Rectal smooth muscle tissue (tissue), 1 donor: ENCODE data around the gene TBC1D4.
"Not testable (repeated sequence)": the region's sequence is repeated elsewhere in the genome, so short reads cannot be mapped to it uniquely, and the experiment has no call there.

Experiments
- H3K27ac ChIP-seq: one replicate; pipeline ENCODE4 v1.7.0; 2013; ENCODE audit warnings: low read depth, low read length, inconsistent platforms
- H3K27me3 ChIP-seq: one replicate; pipeline ENCODE4 v1.7.0; 2013; ENCODE audit warnings: low read length; ENCODE audit not compliant: control insufficient read depth, insufficient read depth
- H3K36me3 ChIP-seq: one replicate; pipeline ENCODE4 v1.7.0; 2013; ENCODE audit warnings: low read length; ENCODE audit not compliant: control insufficient read depth, insufficient read depth
- H3K4me1 ChIP-seq: one replicate; pipeline ENCODE4 v1.7.0; 2013; ENCODE audit warnings: low read length; ENCODE audit not compliant: control insufficient read depth, insufficient read depth
- H3K4me3 ChIP-seq: one replicate; pipeline ENCODE4 v1.7.0; 2013; ENCODE audit warnings: low read length
- H3K9ac ChIP-seq: one replicate; pipeline ENCODE4 v1.7.0; 2013; ENCODE audit warnings: low read length

TBC1D4 gene

GRCh38 chr13:75434126-75434525, 47.8 kb downstream of the TBC1D4 start:
- H3K36me3 ChIP-seq, H3K4me1 ChIP-seq, H3K9ac ChIP-seq, H3K27me3 ChIP-seq, H3K4me3 ChIP-seq, H3K27ac ChIP-seq: not testable (repeated sequence)

GRCh38 chr13:75432811-75433244, 49.1 kb downstream of the TBC1D4 start:
- no peaks in the 10 kb centered on the region for H3K4me1 ChIP-seq

GRCh38 chr13:75432045-75432444, 49.9 kb downstream of the TBC1D4 start:
- Histone ChIP-seq H3K9ac (no peak overlapping the region), H3K27ac (no peak overlapping the region), H3K4me1 (no peaks in the 10 kb centered on the region), H3K36me3 (no peaks in the 10 kb centered on the region), H3K27me3 (no peaks in the 10 kb centered on the region), H3K4me3 (no peak overlapping the region)

More at GRCh38 chr13:75432811-75433244, 49.1 kb downstream of the TBC1D4 start:
- Histone ChIP-seq H3K36me3 (no peaks in the 10 kb centered on the region), H3K27me3 (no peaks in the 10 kb centered on the region), H3K27ac (no peak overlapping the region), H3K4me3 (no peak overlapping the region), H3K9ac (no peak overlapping the region)

GRCh38 chr13:75430436-75431209, 51.3 kb downstream of the TBC1D4 start:
- Histone ChIP-seq H3K36me3 (no peaks in the 10 kb centered on the region), H3K27me3 (no peaks in the 10 kb centered on the region), H3K27ac (no peak overlapping the region), H3K4me3 (no peak overlapping the region), H3K4me1 (no peaks in the 10 kb centered on the region), H3K9ac (no peak overlapping the region)

GRCh38 chr13:75426421-75426820, 55.5 kb downstream of the TBC1D4 start:
- Histone ChIP-seq H3K36me3 (no peaks in the 10 kb centered on the region), H3K4me3 (no peak overlapping the region), H3K4me1 (no peaks in the 10 kb centered on the region), H3K27ac (no peak overlapping the region), H3K27me3 (no peaks in the 10 kb centered on the region), H3K9ac (no peak overlapping the region)

GRCh38 chr13:75425216-75426009, 56.6 kb downstream of the TBC1D4 start:
- H3K36me3 ChIP-seq, result no peaks in the 10 kb centered on the region
- no peak overlapping the region for H3K9ac ChIP-seq
- H3K27ac ChIP-seq, result no peak overlapping the region
- no peaks in the 10 kb centered on the region for H3K4me1 ChIP-seq
- no peaks in the 10 kb centered on the region for H3K27me3 ChIP-seq
- no peak overlapping the region for H3K4me3 ChIP-seq

- Histone ChIP-seq H3K4me3 (no peak overlapping the region), H3K36me3 (no peaks in the 10 kb centered on the region), H3K27me3 (no peaks in the 10 kb centered on the region), H3K9ac (no peak overlapping the region), H3K27ac (no peak overlapping the region), H3K4me1 (no peaks in the 10 kb centered on the region)
Observed at GRCh38 chr13:75423946-75424345, 58.0 kb downstream of the TBC1D4 start.

- H3K27me3 ChIP-seq, result no peaks in the 10 kb centered on the region
- H3K9ac ChIP-seq, result no peak overlapping the region
- H3K36me3 ChIP-seq, result no peaks in the 10 kb centered on the region
- H3K27ac ChIP-seq, result no peak overlapping the region
- H3K4me1 ChIP-seq, result no peaks in the 10 kb centered on the region
- no peak overlapping the region for H3K4me3 ChIP-seq
Observed at GRCh38 chr13:75422028-75422427, 59.9 kb downstream of the TBC1D4 start.

GRCh38 chr13:75421133-75421532, 60.8 kb downstream of the TBC1D4 start:
- no peak overlapping the region for H3K9ac ChIP-seq
- H3K27ac ChIP-seq, result no peak overlapping the region
- no peaks in the 10 kb centered on the region for H3K36me3 ChIP-seq
- H3K27me3 ChIP-seq, result no peaks in the 10 kb centered on the region
- no peaks in the 10 kb centered on the region for H3K4me1 ChIP-seq
- H3K4me3 ChIP-seq, result no peak overlapping the region

GRCh38 chr13:75419656-75420055, 62.3 kb downstream of the TBC1D4 start:
- H3K4me3 ChIP-seq, result no peak overlapping the region
- no peak overlapping the region for H3K27ac ChIP-seq

GRCh38 chr13:75418997-75419396, 63.0 kb downstream of the TBC1D4 start:
- Histone ChIP-seq H3K36me3 (no peaks in the 10 kb centered on the region), H3K4me3 (no peak overlapping the region), H3K27ac (no peak overlapping the region), H3K9ac (no peak overlapping the region), H3K27me3 (no peaks in the 10 kb centered on the region), H3K4me1 (no peaks in the 10 kb centered on the region)

More at GRCh38 chr13:75419656-75420055, 62.3 kb downstream of the TBC1D4 start:
- H3K27me3 ChIP-seq, result no peaks in the 10 kb centered on the region
- H3K4me1 ChIP-seq, result no peaks in the 10 kb centered on the region
- no peaks in the 10 kb centered on the region for H3K36me3 ChIP-seq
- H3K9ac ChIP-seq, result no peak overlapping the region

- Histone ChIP-seq H3K36me3 (no peaks in the 10 kb centered on the region), H3K4me1 (no peaks in the 10 kb centered on the region), H3K4me3 (no peak overlapping the region), H3K27me3 (no peaks in the 10 kb centered on the region), H3K9ac (no peak overlapping the region), H3K27ac (no peak overlapping the region)
Observed at GRCh38 chr13:75418186-75418843, 63.7 kb downstream of the TBC1D4 start.
